ENCODE data around the gene IGF2BP3. TPM values are rescaled to one million over a fixed set of nuclear protein-coding genes. Genes with fewer than 3 reads are reported as not detected.
A peak's percentile ranks its signal among the peaks of the same experiment; 100 is the strongest.

IGF2BP3 gene
- polyA plus RNA-seq, 1 donor, result 61.6 TPM

- Histone ChIP-seq H3K4me1 (ENCODE audit: control insufficient read depth, insufficient read depth, low read length) (no peaks in the 10 kb centered on the region), H3K36me3 (ENCODE audit: control insufficient read depth, insufficient read depth, low read length) (no peaks in the 10 kb centered on the region), H3K9me3 (ENCODE audit: control insufficient read depth, low read depth, low read length) (no peaks in the 10 kb centered on the region), H3K27ac (ENCODE audit: low read length) (no peak overlapping the region), H3K4me3 (ENCODE audit: low read length) (no peak overlapping the region), H3K27me3 (ENCODE audit: control insufficient read depth, insufficient read depth, low read length) (no peaks in the 10 kb centered on the region)
- DNase-seq, result no peak
- WGBS (ENCODE audit: insufficient coverage, low lambda C conversion rate), result 100% methylated on average over 1 of the region's 4 CpGs
Measured at GRCh38 chr7:23482686-23483085, 12.4 kb upstream of the IGF2BP3 start.

DNA sequence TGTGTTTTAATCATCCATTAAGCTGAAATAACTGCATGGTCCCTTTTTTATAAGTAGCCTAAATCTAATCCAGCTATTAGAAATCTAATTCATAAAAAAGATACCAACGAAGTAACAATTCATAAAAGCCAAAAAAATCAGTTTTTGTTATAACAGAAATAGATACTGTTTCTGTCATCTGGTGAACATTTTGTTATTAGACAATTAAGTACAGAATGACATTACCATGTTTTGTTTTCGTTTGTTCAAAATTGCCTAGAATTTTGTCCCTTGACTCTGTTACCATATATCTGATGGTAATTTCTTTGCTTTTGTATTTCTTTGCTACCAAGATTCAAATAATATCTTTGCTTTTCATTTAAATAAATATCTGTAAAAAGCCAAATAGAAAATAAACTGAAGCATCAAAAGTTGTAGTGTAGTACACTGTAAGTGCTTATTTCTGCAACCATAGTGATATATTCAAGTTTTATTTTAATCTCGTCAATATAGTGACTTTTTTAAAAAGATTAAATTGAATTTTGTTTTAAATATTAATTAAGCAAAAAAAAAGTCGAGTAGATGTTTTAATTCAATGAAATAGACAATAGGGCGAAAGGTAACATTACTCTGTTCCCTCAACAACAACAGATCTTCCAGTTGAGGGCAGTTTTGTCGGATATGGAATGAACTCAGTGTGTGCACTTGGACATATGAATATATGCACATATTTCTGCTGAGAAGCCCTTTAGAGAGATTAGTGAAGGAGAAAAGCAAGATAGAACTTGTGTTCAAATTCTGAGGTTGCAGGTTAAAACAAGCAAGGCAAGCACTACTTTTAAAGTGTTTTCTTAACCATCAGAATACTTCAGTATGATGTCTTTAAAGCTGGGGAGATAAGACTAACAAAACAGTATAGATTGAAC, 7.9 kb upstream of the IGF2BP3 start:
- Histone ChIP-seq H3K9me3 (ENCODE audit: control insufficient read depth, low read depth, low read length) (no peaks in the 10 kb centered on the region), H3K36me3 (ENCODE audit: control insufficient read depth, insufficient read depth, low read length) (no peaks in the 10 kb centered on the region), H3K4me3 (ENCODE audit: low read length) (no peak overlapping the region), H3K27me3 (ENCODE audit: control insufficient read depth, insufficient read depth, low read length) (no peaks in the 10 kb centered on the region), H3K4me1 (ENCODE audit: control insufficient read depth, insufficient read depth, low read length) (peaks cover 3% of the 10 kb centered on the region), H3K27ac (ENCODE audit: low read length) (no peak overlapping the region)
- peak in 1 of 2 donors; percentile 3 for DNase-seq
- 88% methylated on average over 5 of the region's 6 CpGs for WGBS (ENCODE audit: insufficient coverage, low lambda C conversion rate)

- no peak overlapping the region for H3K4me3 ChIP-seq (ENCODE audit: low read length)
- DNase-seq, result no peak
- H3K27me3 ChIP-seq (ENCODE audit: control insufficient read depth, insufficient read depth, low read length), result no peaks in the 10 kb centered on the region
- WGBS (ENCODE audit: insufficient coverage, low lambda C conversion rate), result 89% methylated on average over 1 of the region's 1 CpG
- H3K36me3 ChIP-seq (ENCODE audit: control insufficient read depth, insufficient read depth, low read length), result no peaks in the 10 kb centered on the region
- H3K4me1 ChIP-seq (ENCODE audit: control insufficient read depth, insufficient read depth, low read length), result peaks cover 9% of the 10 kb centered on the region
- no peaks in the 10 kb centered on the region for H3K9me3 ChIP-seq (ENCODE audit: control insufficient read depth, low read depth, low read length)
- no peak overlapping the region for H3K27ac ChIP-seq (ENCODE audit: low read length)
Measured at GRCh38 chr7:23477157-23477499, 6.8 kb upstream of the IGF2BP3 start.

DNA sequence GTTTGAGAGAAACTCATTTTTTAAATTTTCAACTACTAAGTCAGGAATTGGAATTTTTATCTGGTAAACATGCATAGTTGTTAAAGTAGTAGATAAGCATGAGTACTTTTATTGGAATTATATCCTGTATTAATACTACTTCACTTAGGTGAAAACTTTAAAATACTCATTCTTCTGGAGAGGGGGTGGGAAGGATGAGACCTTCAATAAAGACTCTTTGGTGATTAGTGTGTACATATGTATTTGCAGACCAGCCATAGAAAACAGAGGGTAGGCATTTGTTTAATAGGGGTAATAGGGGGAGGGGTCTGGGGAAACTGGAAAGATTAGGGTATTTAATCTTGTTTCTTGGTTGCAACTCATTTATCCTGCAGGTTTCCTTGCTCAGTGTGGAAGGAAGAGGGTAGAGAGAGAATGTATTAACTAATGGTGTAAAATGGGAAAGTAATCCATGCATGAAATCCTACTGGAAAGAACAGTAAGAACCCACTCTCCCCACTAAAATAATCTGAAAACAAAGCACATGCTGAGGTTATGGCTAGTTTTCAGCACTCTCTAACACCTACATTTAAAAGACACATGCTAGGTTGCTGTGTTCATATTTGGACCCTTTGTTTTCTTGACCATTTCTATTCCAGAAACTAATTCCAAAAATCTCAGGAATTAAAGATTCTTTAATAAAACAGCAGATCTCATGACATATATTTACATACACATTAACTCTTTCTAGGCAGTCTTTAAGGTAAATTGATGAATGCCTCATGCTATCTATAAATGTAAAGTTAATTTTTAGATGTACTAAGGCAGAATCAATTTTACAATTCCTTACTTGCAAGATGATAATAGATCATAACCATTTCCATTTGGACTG, 6.2 kb upstream of the IGF2BP3 start:
- Histone ChIP-seq H3K4me3 (ENCODE audit: low read length) (no peak overlapping the region), H3K36me3 (ENCODE audit: control insufficient read depth, insufficient read depth, low read length) (no peaks in the 10 kb centered on the region), H3K27me3 (ENCODE audit: control insufficient read depth, insufficient read depth, low read length) (no peaks in the 10 kb centered on the region), H3K4me1 (ENCODE audit: control insufficient read depth, insufficient read depth, low read length) (peaks cover 9% of the 10 kb centered on the region), H3K27ac (ENCODE audit: low read length) (no peak overlapping the region), H3K9me3 (ENCODE audit: control insufficient read depth, low read depth, low read length) (no peaks in the 10 kb centered on the region)
- peak in 1 of 2 donors; percentile 36 for DNase-seq

GRCh38 chr7:23475576-23475839, 5.2 kb upstream of the IGF2BP3 start:
- H3K27me3 ChIP-seq (ENCODE audit: control insufficient read depth, insufficient read depth, low read length), result no peaks in the 10 kb centered on the region
- H3K4me3 ChIP-seq (ENCODE audit: low read length), result no peak overlapping the region

GRCh38 chr7:23474829-23475575, 4.7 kb upstream of the IGF2BP3 start:
- Histone ChIP-seq H3K4me1 (ENCODE audit: control insufficient read depth, insufficient read depth, low read length) (peaks cover 9% of the 10 kb centered on the region), H3K27me3 (ENCODE audit: control insufficient read depth, insufficient read depth, low read length) (no peaks in the 10 kb centered on the region), H3K27ac (ENCODE audit: low read length) (peak overlapping the region; percentile 99), H3K4me3 (ENCODE audit: low read length) (peak overlapping the region; percentile 63), H3K9me3 (ENCODE audit: control insufficient read depth, low read depth, low read length) (no peaks in the 10 kb centered on the region), H3K36me3 (ENCODE audit: control insufficient read depth, insufficient read depth, low read length) (no peaks in the 10 kb centered on the region)
- 1% methylated on average over 11 of the region's 15 CpGs for WGBS (ENCODE audit: insufficient coverage, low lambda C conversion rate)
- no peak for DNase-seq

More at GRCh38 chr7:23475576-23475839, 5.2 kb upstream of the IGF2BP3 start:
- peak in 1 of 2 donors; percentile 6 for DNase-seq
- H3K9me3 ChIP-seq (ENCODE audit: control insufficient read depth, low read depth, low read length), result no peaks in the 10 kb centered on the region
- H3K4me1 ChIP-seq (ENCODE audit: control insufficient read depth, insufficient read depth, low read length), result peaks cover 9% of the 10 kb centered on the region
- no peaks in the 10 kb centered on the region for H3K36me3 ChIP-seq (ENCODE audit: control insufficient read depth, insufficient read depth, low read length)
- peak overlapping the region; percentile 99 for H3K27ac ChIP-seq (ENCODE audit: low read length)

- Histone ChIP-seq H3K4me3 (ENCODE audit: low read length) (peak overlapping the region; percentile 63), H3K36me3 (ENCODE audit: control insufficient read depth, insufficient read depth, low read length) (no peaks in the 10 kb centered on the region), H3K27ac (ENCODE audit: low read length) (peak overlapping the region; percentile 99), H3K27me3 (ENCODE audit: control insufficient read depth, insufficient read depth, low read length) (no peaks in the 10 kb centered on the region), H3K4me1 (ENCODE audit: control insufficient read depth, insufficient read depth, low read length) (peaks cover 9% of the 10 kb centered on the region), H3K9me3 (ENCODE audit: control insufficient read depth, low read depth, low read length) (no peaks in the 10 kb centered on the region)
- no CpG with 5 or more reads among the region's 66 CpGs for WGBS (ENCODE audit: insufficient coverage, low lambda C conversion rate)
- DNase-seq, result peak; percentile 97 to 98
Measured at GRCh38 chr7:23474094-23474828, 4.0 kb upstream of the IGF2BP3 start.

- Histone ChIP-seq H3K27ac (ENCODE audit: low read length) (peak overlapping the region; percentile 99), H3K4me1 (ENCODE audit: control insufficient read depth, insufficient read depth, low read length) (peaks cover 9% of the 10 kb centered on the region), H3K4me3 (ENCODE audit: low read length) (peak overlapping the region; percentile 63), H3K27me3 (ENCODE audit: control insufficient read depth, insufficient read depth, low read length) (no peaks in the 10 kb centered on the region), H3K36me3 (ENCODE audit: control insufficient read depth, insufficient read depth, low read length) (no peaks in the 10 kb centered on the region), H3K9me3 (ENCODE audit: control insufficient read depth, low read depth, low read length) (no peaks in the 10 kb centered on the region)
- DNase-seq, result no peak
- no CpG with 5 or more reads among the region's 23 CpGs for WGBS (ENCODE audit: insufficient coverage, low lambda C conversion rate)
Measured at GRCh38 chr7:23473844-23474093, 3.5 kb upstream of the IGF2BP3 start.

DNA sequence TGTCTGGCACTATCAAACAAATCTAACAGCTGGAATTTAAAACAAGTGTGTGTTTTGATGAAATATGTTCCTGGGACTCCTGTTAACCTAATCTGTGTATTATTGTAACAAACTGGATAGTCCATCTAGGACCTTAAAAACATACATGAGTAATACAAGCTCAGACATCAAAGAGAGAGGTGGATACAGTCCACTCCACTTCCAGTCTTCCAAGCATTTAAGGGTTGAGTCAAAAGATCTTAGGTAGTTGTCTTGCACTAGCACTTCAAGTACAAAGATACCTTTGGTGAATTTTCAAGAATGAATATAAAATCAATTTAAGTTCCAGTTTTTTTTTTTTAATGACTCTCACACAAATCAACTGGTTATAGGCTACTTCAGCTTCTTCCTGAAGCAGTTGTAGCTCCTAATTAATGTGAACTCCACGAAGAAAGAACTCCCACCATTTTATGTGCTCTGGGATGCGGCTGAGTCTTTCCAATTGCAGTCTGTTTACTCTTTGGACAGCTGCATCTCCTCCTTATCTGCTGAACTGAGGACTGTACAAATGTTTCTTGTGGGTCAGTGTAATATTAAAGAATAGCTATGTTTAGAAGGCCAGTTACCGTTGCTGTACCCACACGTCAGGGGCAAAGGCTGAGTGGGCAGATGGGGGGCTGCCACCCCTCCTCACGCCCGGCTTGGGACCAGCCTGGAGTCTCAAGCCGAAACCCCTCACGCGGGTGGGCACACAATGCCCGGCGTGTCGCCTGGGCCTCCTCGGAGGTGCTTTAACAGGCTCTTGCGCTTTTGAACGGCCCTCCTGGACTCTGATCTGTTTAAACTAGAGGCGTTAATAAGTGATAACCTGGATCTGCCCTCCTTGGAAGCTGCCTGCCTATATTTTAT, 2.9 kb upstream of the IGF2BP3 start:
- peaks cover 9% of the 10 kb centered on the region for H3K4me1 ChIP-seq (ENCODE audit: control insufficient read depth, insufficient read depth, low read length)
- no peaks in the 10 kb centered on the region for H3K36me3 ChIP-seq (ENCODE audit: control insufficient read depth, insufficient read depth, low read length)
- peak overlapping the region; percentile 99 for H3K27ac ChIP-seq (ENCODE audit: low read length)
- 0% methylated on average over 1 of the region's 16 CpGs for WGBS (ENCODE audit: insufficient coverage, low lambda C conversion rate)
- peak overlapping the region; percentile 63 for H3K4me3 ChIP-seq (ENCODE audit: low read length)
- no peaks in the 10 kb centered on the region for H3K27me3 ChIP-seq (ENCODE audit: control insufficient read depth, insufficient read depth, low read length)
- no peaks in the 10 kb centered on the region for H3K9me3 ChIP-seq (ENCODE audit: control insufficient read depth, low read depth, low read length)
- peak; percentile 60 to 82 for DNase-seq
